Activated CD8-positive, alpha-beta memory T cell treated with anti-CD3 and anti-CD28 coated beads, Interleukin-2, amount 50 U/mL, for 1 hour (primary cell): ENCODE results near the gene ALDH1L2.
A peak's percentile ranks its signal among the peaks of the same experiment; 100 is the strongest.
"Not testable (repeated sequence)": the region's sequence is repeated elsewhere in the genome, so short reads cannot be mapped to it uniquely, and the experiment has no call there.

Experiments
- DNase-seq: peaks from one replicate; pipeline ENCODE4 v3.0.0-alpha.2; 2020; ENCODE audit errors: extremely low read depth

Gene ALDH1L2

DNA sequence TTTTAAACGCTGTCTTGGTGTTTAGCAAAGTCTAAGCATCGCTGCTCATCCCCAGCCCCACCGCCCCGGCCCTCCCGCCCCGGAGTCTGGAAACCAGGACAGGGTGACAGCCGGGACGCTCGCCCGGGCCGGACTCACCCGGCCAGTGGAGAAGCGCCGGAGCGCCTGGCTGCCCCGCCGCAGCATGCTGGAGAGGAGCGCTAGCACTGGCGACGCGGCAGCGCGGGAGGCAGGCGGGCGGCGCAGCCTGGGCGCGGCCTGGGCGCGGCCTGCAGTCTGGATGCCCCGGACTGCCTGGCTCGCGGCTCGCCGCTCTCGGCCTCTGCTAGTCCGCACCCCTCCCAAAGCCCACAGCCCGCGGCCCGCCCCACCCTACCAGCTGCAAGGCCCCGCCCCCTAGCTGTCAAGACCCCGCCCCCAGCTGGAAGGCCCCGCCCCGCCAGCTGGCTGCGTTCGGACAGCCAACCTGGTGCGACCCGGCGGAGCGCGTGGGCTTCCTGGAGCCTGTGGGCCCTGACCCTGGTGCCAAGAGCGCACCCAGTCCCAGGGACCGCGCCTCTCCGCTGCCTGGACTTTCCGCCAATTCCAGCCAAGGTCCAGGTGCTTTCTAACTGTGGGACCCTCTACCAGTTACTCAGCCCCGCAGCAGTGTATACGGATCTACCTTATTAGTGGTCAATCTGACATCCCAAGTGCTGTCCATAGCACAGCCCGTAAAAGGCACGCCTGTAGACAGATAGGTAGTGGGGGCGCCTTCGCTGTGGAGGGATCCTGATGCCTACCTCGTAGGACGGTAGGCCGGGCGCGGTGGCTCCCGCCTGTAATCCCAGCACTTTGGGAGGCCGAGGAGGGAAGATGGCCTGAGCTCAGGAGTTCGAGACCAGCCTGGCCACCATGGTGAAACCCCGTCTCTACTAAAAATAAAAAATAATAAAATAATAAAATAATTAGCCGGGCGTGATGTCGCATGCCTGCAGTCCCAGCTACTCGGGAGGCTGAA lies at the start of gene ALDH1L2:
Gene ALDH1L2 (minus strand): TSS at position 208 of the 1,000 bp plus-strand sequence. CDS start 22 bp downstream, at position 186.
- DNase-seq: no peak

DNA sequence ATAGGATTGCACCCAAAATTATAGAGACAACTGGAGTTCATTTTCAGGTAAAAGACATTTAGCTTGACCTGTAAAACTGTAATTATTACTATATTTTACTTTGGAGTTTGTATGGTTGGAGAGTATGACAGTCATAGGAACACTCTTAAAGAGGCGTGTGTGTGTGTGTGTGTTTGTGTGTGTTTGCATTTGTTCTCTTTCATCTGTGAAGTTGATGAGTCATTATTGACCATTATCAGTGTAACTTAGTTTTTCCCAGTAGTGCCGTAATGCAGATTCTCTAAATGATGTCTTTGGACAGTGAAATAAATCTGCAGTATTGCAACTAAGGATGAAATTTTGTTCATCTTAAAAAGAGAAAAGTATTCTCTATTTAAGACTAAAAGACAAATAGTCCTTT lies 36.3 kb upstream of the ALDH1L2 start:
- DNase-seq: no peak

DNA sequence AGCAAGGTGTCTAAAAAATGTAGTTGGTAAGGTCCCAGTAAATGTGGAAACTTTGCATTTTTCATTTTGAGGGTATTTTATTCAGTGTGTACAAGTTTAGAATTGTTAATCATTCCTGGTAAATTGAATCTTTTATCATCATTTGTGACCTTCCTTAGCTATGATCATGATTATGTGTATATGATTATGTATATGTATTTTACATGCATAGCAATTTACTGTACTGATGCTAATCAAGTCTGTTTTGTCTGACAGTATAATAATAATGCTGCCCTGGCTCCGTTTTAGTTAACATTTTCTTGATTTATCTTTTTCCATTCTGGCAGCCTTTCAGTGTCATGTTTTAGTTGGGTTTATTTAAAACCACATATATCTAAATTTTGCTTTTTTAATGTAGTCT lies 32.7 kb upstream of the ALDH1L2 start:
- no peak for DNase-seq

DNA sequence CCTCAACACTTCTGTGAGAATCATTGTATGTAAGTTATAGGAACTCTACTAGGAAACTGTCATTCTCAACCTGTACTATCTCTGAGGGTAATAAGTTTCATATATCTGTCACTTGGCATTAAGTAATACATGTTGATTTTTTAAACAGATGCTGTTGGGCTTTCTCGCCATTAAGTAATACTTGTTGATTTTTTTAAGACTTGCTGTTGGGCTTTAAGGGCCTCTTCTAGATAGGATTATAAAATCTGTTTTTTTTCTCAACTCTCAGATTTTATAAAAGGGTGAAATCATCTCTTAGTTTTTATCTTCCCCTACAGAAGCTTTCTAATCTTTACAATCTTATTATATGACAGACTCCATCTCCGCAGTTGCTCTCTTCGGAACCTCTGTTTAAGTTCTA lies 28.8 kb upstream of the ALDH1L2 start:
- no peak for DNase-seq

DNA sequence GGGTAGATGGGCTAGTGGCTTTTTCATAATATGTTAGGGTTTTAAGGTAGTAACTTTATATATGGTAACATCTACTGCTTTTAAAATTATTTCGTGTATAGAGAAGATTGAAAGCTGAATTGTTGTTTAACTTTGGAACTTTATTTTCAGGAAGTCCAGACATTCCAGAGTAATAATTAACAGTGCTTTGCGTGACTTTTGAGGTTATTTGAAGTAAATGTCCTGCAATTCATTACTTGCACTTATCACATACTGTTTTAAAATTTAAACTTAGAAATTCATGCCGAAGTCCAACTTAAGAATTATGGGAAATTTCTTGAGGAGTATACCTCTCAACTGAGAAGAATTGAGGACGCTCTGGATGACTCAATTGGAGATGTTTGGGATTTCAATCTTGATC lies 26.6 kb upstream of the ALDH1L2 start:
- no peak for DNase-seq

DNA sequence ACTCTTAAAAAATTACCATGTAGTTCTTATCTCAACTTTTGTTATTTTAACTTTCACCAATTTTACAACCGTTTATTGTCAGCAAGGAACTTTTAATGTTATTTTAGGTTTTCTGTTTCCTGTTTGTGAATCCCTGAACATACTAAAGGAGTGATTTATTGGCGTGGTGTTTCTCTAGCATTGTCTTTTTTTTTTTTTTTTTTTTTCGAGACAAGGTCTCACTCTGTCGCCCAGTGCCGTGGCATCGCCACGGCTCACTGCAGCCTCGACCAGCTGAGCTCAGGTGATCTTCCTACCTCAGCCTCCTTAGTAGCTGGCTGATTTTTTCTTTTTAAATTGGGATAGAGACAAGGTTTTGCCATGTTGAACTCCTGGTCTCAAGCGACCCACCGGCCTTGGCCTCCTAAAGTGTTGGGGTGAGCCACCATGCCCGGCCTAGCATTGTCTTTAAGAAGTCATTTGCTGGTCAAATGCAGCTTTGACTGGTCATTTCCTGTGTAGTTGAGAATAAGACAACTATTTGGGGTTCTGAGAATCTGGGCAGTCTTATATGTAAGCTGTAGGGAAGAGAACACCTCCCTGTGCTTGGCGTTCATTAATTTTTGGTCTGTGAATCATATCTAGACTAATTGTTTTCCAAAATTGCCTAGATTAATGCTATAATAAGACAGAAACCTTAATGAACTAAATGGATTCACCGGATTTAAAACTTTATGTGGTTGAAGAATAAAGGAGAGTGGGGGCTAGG lies 25.4 kb upstream of the ALDH1L2 start:
- no peak for DNase-seq

DNA sequence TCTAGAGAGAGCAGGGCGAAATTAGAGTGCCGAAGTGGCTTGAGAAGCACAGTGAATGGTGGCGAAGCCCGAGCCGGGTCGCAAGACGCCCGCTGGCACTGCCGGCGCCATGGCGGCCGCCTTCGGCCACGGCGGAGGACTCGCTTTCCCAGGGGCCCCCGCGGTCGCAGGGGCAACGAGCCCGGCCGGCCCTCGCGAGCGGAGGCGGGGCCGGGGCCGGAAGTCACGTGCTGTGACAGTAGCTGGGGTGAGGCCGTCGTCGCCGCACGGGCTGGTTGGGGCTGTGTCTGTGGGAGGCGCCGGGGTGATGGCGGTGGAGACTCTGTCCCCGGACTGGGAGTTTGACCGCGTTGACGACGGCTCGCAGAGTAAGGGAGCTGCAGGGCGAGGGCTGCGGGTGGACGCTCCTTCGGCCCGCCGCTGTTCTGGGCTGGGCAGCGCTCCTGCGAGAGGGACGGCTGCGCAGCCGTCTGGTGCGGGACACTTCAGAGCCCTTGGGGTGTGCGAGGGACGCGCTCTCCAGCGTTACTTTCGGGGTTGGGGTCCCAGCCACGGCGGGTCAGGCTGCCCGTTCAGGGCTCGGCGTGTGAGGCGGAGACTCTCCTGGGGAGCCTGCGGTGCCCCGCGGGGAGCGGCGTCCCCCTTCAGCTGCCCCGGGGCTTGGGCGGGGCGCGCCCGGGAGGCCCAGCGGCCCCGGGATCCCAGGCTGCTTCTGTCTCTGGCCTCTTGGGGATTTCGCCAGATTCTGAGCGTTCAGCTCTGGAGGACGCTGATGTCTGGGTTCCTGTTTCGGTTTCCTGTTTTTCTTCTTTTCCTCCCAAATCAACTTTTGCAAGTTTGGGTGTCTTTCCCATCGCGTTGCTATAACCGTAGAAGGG lies 23.5 kb upstream of the ALDH1L2 start, which contains the start of gene WASHC4:
Gene WASHC4 (plus strand): TSS at position 238 of the 878 bp plus-strand sequence. CDS start 70 bp downstream, at position 308.
- DNase-seq: peak; percentile 65

DNA sequence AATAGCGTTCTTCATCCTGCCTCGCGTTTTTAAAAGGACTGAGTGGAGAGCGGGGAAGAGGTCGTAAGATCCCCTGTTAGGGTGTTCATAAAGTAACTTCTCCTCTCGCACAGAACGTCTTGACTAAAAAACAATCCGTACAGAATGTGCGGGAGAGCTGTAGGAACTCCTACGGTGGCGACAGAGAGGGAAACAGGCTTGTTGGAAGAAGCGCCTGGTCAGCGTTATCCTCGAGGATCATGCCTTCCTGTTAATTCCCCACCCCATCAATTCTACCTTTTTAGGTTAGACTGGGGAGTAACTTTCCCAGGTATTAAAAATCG lies 22.9 kb upstream of the ALDH1L2 start:
- DNase-seq: no peak

DNA sequence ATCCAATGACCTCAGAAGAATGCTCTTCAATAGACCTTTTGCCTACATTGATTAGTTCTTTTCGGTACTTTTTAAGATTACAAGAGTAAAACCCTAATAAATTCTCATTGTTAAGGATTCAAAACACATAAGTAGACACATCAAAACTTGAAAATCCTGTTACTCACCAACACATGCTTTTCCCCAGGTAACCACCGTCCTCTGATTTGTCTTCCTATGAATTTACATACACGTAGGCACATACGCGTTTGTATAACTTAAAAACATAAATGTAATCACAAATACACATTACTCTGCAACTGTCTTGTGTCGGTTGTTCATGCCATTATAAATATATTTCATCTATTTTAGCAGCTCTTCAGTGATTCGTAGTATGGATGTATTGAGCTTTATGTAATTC lies 22.4 kb upstream of the ALDH1L2 start:
- no peak for DNase-seq

DNA sequence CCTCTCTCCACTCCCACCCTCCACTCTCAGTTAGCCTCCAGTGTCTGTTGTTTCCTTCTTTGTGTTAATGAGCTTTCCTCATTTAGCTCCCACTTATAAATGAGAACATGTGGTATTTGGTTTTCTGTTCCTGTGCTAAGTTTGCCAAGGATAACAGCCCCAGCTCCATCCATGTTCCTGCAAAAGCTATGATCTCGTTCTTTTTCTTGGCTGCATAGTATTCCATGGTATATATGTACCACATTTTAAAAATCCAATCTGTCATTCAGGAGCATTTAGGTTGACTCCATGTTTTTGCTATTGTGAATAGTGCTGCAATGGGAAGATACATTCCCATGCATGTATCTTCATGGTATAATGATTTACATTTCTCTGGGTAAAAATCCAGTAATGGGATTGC lies 20.5 kb upstream of the ALDH1L2 start:
- DNase-seq: no peak

DNA sequence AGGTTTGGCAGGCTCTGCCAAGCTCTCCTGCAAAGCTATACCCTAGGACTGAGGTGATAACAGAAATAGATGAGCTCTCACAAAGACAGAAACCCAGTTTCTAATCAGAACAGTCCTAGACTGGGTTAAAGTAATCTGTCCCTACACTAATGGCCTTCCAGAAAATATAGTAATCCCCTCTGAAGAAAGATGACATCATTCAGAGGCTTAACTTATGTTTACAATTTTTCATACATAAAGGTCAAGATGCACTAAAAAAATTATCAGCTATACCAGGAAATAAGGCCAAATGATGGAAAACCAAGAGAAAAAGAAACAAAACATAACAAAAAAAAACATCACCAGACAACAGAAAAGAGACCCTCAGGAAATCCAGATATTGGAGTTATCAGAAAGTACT lies 18.4 kb upstream of the ALDH1L2 start:
- DNase-seq: no peak

DNA sequence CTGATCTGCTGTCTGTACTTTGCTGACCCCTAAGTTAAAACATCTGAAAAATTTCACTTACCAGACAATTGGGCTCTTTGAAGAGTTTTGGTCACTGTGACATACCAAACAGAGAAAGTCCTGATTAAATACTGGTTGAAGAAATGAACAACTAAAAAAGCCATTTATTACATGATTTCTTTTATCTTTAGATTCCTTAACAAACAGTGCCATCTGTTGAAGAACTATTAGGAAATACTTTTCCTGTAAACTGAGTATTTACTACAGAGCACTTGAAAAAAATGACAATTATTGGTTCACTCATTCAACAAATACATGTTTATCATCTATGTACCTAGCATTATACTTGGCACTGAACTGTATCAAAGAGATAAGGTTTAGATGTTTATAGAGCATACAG lies 16.7 kb upstream of the ALDH1L2 start:
- DNase-seq: no peak

DNA sequence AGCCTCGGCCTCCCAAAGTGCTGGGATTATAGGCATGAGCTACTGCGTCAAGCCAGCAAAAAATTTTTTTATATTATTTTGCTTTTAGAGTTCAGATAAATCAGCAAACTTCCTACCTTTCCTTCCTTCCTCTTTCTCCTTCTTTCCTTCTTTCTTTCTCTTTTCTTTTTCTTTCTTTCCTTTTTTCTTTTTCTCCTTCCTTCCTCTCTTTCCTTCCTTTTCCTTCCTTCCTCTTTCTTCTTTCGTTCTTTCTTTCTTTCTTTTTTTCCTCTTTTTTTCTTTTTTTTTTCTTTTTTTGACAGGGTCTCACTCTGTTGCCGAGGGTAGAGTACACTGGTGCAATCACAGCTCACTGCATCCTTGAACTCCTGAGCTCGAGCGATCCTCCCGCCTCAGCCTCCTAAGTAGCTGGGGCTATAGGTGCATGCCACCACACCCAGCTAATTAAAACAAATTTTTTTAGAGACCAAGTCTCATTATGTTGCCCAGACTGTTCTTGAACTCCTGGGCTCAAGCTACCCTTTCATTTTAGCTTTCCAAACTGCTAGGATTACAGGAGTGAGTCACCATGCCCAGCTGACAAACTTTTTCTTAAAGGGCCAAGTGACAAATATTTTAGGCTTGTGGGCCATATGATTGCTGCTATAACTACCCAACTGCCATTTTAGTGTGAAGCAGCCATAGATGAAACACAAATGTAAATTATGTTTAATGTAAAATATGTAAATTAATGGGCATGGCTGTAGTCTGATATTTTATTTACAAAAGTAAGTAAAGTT lies 16.1 kb upstream of the ALDH1L2 start:
- no peak for DNase-seq

DNA sequence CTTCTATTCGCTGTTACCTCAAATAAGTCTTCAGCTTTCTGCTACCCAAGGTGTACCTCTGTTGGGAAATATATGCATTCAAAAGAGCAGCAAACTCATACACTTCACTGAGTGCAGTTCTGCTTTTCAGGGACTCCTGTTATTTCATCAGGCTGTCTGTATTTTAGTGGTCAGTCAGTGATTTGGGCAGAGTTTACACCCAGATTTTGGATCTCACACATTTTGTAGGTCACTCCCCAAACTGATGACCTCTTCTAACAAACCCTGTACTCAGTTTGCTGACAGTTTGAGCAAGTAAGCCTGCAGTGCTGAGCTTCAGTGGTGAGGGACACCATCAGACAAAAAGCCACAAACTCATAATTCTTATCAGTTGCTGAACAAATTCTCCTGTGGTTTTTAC lies 15.1 kb upstream of the ALDH1L2 start:
- DNase-seq: no peak

DNA sequence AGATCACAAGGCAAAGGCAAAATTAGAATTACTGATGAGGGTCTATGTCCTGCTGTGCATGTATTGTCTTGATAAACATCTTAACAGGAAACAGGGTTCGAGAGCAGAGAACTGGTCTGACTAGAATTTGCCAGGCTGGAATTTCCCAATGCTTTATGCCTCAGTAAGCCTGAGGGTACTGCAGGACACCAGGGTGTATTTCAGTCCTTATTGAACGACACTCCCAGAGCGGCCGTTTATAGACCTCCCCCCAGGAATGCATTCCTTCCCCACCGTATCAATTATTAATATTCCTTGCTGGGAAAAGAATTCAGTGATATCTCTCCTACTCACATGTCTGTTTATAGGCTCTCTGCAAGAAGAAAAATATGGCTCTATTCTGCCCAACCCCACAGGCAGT lies 11.1 kb upstream of the ALDH1L2 start:
- not testable (repeated sequence) for DNase-seq

DNA sequence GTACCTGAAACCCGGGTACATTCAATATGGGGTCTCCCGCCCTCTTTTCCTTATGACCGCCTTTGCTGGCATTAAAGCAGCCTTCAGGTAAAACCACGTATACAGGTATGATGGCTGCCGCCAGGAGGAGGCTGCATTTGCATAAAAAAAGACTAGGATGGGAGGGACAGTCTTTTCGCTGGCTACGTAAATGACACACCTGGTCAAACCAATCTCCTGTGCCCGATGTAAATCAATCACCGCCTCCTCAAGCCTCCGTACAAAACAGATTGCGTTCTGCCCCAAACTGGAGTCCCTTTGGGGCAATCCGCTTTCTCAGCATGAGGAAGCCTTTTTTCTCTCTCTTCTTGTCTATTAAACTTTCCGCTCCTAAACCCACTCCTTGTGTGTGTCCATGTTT lies 8.1 kb upstream of the ALDH1L2 start:
- DNase-seq: no peak

DNA sequence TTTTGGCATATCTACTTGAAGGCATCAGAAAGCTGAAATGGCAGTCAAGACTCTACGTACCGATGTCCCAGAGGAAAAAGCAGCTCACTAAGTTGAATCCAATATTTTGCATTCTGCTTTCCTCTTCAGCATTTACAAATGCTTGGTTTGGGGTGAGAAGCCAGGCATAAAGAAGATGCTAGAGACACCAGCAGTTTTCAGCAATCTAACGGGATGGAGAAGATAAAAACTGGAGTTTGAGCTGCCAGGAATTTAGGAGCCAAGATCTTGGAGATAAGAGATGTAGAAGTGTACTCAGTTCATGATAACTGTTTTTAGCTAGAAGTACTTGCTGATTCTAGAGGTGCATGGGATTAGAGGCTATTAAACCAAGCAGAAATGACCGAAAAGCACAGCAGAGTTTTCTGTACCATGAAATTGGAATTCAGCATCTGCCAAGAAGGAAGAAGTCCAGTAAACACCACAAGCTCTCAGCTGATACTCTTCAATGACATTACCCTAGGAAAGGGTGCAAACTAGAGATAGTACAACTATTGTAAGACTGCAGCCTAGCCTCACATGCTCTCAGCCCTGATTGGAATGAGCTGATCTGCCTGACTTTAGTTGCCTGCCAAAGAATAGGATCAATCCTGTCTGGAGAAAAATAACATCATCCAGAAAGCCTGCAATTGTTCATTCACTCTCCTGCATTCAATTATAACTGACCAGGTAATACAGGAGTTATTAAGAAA lies 7.4 kb upstream of the ALDH1L2 start:
- no peak for DNase-seq

DNA sequence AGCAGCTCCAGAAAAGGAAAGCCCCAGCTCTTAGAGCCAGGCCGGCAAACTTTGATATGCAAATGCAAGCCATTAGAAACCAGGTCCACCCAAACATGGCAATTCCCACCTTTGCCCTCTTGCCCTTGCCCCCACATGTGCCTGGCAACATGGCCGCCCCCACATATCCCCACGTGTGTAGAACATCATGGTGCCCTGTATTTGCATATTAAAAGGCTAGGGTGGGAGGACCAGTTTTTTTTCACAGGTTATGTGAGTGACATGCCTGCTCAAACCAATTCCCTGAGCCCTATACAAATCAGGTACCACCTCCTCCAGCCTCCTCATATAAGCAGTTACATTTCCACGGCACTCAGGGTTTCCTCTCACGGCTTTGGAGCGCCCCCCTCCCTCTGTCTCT lies 6.1 kb upstream of the ALDH1L2 start:
- DNase-seq: no peak

DNA sequence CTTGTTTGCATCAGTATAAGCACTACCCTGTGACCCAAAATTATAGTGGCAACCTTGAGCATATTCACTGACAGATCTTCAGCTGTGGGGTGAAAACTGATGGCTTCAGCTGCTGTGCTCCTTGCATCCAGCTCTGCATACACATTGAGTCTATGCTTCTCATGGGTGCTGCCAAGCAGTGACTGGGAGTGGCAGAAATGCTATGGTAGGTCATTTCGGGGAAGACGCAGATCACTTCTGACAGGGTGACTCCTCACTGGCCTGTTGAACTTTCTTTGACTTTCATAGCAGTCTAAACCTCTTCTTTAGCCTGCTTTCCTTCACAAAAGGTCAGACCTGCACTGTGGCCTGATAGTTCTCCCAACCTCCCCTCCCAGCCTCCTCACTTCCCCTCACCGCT lies 5.6 kb upstream of the ALDH1L2 start:
- no peak for DNase-seq

DNA sequence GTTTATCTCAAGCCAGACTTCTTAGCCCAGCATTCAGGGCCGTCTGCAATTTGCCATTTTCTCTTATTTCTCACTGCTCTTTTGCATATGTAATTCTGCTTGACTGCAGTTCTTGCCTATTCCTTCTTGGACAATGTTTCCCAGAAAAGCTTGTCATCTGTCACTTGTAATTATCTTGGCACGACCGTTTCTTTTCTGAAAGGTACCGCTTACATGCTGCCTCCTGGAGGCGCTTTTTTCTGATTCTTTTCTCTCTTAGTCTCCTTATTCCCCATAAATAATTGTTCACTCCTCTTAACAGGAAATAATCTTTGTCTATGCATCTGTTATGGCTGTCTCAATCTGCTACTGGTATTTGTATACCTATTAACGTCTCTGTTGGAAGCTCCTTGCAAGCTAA lies 1.2 kb upstream of the ALDH1L2 start:
- DNase-seq: no peak
